Gastrocnemius medialis (tissue), 4 donors: ENCODE results near the gene CXCL17. TPM values are rescaled to one million over a fixed set of nuclear protein-coding genes. Genes with fewer than 3 reads are reported as not detected.
A peak's percentile ranks its signal among the peaks of the same experiment; 100 is the strongest.

Experiments used
- ATAC-seq, 2 donors: fragments of 150-250 bp; one replicate each; pipeline ENCODE4 v1.9.1; 2016
- DNase-seq, 2 donors: peaks; one replicate each; pipeline ENCODE4 v3.0.0-alpha.2; 2019
- H3K27ac ChIP-seq, 4 donors: fragments of 200-600 bp; sonication (generic); 1 replicate in 1 of 4; 2 replicates in 3 of 4; pipeline ENCODE4 v1.5.1; 2016 to 2018; ENCODE audit warnings: mild to moderate bottlenecking in 2 of 4, moderate library complexity in 1 of 4
- H3K27me3 ChIP-seq, 3 donors: fragments of 200-600 bp; sonication (generic) in 2 of 3; 1 replicate in 1 of 3; 2 replicates in 2 of 3; pipeline versions ENCODE4 v1.5.1 to v1.6.0; 2016 to 2019; ENCODE audit warnings: mild to moderate bottlenecking in 1 of 3, moderate library complexity in 1 of 3
- H3K36me3 ChIP-seq, 2 donors: fragments of 200-600 bp; sonication (generic) in 1 of 2; one replicate each; pipeline ENCODE4 v1.5.1; 2017 to 2018
- H3K4me1 ChIP-seq, 2 donors: fragments of 200-600 bp; sonication (generic) in 1 of 2; one replicate each; pipeline ENCODE4 v1.5.1; 2016 to 2017; ENCODE audit warnings: mild to moderate bottlenecking in 2 of 2
- H3K4me3 ChIP-seq, 4 donors: fragments of 200-600 bp; sonication (generic) in 3 of 4; 1 replicate in 1 of 4; 2 replicates in 3 of 4; pipeline ENCODE4 v1.5.1; 2016 to 2019; ENCODE audit warnings: mild to moderate bottlenecking in 2 of 4
- H3K9me3 ChIP-seq, 3 donors: fragments of 200-600 bp; sonication (generic) in 2 of 3; 1 replicate in 1 of 3; 2 replicates in 2 of 3; pipeline ENCODE4 v1.5.1; 2016 to 2019
- POLR2A ChIP-seq, 2 donors: fragments of 450-650 bp; IDR thresholded peaks; one replicate each; pipeline ENCODE4 v1.6.1; 2017; ENCODE audit warnings: antibody characterized with exemption in 2 of 2, mild to moderate bottlenecking in 2 of 2, moderate library complexity in 2 of 2
- in situ Hi-C, 4 donors: fragments of 200-750 bp; cut with MboI; loops; one replicate each; pipeline versions ENCODE4 v1.15.0 to v1.8.0; 2017; ENCODE audit warnings: low sequenced_read_pairs in 4 of 4
- intact Hi-C: fragments of 100-400 bp; cut with DNase I; formaldehyde crosslinking; loops from one replicate; pipeline ENCODE4 v1.15.1; 2023; ENCODE audit warnings: low total_unique reads
- total RNA-seq, 4 donors: library from RNA; depleted of rRNA; stranded (reverse); fragments of >200 nt; gene quantifications; one replicate each; pipeline versions ENCODE4 v1.1.0 to v1.2.3, GENCODE V29; 2016
- TF ChIP-seq, protein P1 (sequence below), 5 experiments: fragments of 450-650 bp in 3 of 5; fragments of 200-600 bp in 2 of 5; sonication (generic) in 2 of 5; IDR thresholded peaks in 4 of 5; conservative IDR thresholded peaks in 1 of 5; 1 replicate in 4 of 5; 2 replicates in 1 of 5; pipeline ENCODE4 v1.5.1; 2016 to 2019; ENCODE audit warnings: antibody characterized with exemption in 5 of 5, mild to moderate bottlenecking in 3 of 5, moderate library complexity in 3 of 5

Gene CXCL17
- total RNA-seq, 4 donors from 2014 or later = not detected

DNA sequence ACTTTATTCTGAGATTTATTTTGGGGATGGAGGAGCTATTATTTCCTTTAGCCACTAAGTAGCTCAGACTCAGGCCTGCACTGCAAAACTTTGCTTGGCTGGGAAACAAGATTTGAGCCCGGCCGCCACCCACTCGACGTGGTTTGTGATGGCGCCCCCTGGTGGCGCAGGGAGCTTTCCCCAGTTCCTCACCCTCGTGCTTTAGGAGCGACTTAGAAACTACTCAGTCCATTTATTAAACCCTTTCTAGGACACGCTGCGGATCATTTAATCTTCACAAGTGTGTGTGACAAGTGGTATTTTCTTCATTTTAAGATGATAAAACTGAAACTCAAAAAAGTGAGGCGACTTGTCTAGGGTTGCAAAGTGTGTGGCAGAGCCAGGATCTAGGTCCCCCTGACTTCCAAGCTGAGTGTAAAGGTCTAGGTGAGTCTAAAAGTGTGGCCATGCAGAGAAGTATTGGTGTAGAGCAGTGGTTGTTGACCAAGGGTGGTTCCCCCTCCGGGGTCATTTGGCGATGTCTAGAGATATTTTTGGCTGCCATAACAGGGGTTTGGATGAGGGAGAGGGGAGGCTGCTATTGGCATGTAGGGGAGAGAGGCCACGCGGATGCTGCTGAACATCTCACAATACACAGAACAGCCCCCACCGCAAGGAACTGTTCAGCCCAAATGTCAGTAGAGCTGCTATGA, 2.2 kb downstream of the CXCL17 start:
- H3K27ac ChIP-seq = no peak overlapping the region
- peak; percentile 58 to 69 for ATAC-seq
- H3K9me3 ChIP-seq = no peaks in the 10 kb centered on the region
- peak; percentile 23 to 39 for DNase-seq
- TF ChIP-seq, protein P1, sequence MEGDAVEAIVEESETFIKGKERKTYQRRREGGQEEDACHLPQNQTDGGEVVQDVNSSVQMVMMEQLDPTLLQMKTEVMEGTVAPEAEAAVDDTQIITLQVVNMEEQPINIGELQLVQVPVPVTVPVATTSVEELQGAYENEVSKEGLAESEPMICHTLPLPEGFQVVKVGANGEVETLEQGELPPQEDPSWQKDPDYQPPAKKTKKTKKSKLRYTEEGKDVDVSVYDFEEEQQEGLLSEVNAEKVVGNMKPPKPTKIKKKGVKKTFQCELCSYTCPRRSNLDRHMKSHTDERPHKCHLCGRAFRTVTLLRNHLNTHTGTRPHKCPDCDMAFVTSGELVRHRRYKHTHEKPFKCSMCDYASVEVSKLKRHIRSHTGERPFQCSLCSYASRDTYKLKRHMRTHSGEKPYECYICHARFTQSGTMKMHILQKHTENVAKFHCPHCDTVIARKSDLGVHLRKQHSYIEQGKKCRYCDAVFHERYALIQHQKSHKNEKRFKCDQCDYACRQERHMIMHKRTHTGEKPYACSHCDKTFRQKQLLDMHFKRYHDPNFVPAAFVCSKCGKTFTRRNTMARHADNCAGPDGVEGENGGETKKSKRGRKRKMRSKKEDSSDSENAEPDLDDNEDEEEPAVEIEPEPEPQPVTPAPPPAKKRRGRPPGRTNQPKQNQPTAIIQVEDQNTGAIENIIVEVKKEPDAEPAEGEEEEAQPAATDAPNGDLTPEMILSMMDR (IDR thresholded peaks at IDR 0.05 in 4 of 5, conservative IDR thresholded peaks at IDR 0.05 in 1 of 5) = peak; percentile 53 to 86 (median 68)
- TF ChIP-seq POLR2A (IDR thresholded peaks at IDR 0.05) = no peak
- intact Hi-C loops = no loop called here
- no peak overlapping the region for H3K4me3 ChIP-seq
- no peaks in the 10 kb centered on the region for H3K27me3 ChIP-seq
- in situ Hi-C loops = no loop called here
- H3K4me1 ChIP-seq = peaks cover 0 to 4% of the 10 kb centered on the region in 2 donors
- no peaks in the 10 kb centered on the region for H3K36me3 ChIP-seq

- TF ChIP-seq, protein P1 (IDR thresholded peaks at IDR 0.05 in 4 of 5, conservative IDR thresholded peaks at IDR 0.05 in 1 of 5) = no peak
- no peak for TF ChIP-seq POLR2A (IDR thresholded peaks at IDR 0.05)
- no peaks in the 10 kb centered on the region for H3K27me3 ChIP-seq
- H3K27ac ChIP-seq = peak overlapping the region in 1 of 4 donors; percentile 7
- in situ Hi-C loops = no loop called here
- peaks cover 2 to 13% of the 10 kb centered on the region in 2 donors for H3K4me1 ChIP-seq
- no peaks in the 10 kb centered on the region for H3K36me3 ChIP-seq
- H3K4me3 ChIP-seq = no peak overlapping the region
- H3K9me3 ChIP-seq = no peaks in the 10 kb centered on the region
- intact Hi-C loops = loop anchor here (10.0 kb wide), 1 partner anchor 301 kb away; the partner anchor contains the start of gene POU2F2
- DNase-seq (no peak), ATAC-seq (no peak)
Observed at GRCh38 chr19:42436006-42436405, 6.7 kb downstream of the CXCL17 start.

DNA sequence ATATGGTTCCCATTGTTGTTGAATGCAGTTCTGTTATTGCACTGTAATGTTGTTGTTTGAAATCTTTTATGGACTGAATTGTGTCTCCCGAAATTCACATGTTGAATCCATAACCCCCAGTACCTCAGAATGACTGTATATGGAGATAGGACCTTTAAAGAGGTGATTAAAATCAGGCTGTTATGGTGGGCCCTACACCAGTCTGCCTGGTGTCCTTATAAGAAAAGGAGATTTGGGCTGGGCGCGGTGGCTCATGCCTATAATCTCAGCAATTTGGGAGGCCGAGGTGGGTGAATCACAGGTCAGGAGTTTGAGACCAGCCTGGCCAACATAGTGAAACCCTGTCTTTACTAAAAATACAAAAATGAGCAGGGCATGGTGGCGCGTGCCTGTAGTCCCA, 7.4 kb downstream of the CXCL17 start:
- ATAC-seq = no peak
- H3K27ac ChIP-seq = peak overlapping the region in 1 of 4 donors; percentile 51
- H3K36me3 ChIP-seq = no peaks in the 10 kb centered on the region
- no peaks in the 10 kb centered on the region for H3K9me3 ChIP-seq
- intact Hi-C loops = loop anchor here (10.0 kb wide), 1 partner anchor 301 kb away; the partner anchor contains the start of gene POU2F2
- no peak for TF ChIP-seq POLR2A (IDR thresholded peaks at IDR 0.05)
- H3K4me3 ChIP-seq = no peak overlapping the region
- no peak for DNase-seq
- H3K4me1 ChIP-seq = peaks cover 2 to 10% of the 10 kb centered on the region in 2 donors
- no peaks in the 10 kb centered on the region for H3K27me3 ChIP-seq
- in situ Hi-C loops = no loop called here

DNA sequence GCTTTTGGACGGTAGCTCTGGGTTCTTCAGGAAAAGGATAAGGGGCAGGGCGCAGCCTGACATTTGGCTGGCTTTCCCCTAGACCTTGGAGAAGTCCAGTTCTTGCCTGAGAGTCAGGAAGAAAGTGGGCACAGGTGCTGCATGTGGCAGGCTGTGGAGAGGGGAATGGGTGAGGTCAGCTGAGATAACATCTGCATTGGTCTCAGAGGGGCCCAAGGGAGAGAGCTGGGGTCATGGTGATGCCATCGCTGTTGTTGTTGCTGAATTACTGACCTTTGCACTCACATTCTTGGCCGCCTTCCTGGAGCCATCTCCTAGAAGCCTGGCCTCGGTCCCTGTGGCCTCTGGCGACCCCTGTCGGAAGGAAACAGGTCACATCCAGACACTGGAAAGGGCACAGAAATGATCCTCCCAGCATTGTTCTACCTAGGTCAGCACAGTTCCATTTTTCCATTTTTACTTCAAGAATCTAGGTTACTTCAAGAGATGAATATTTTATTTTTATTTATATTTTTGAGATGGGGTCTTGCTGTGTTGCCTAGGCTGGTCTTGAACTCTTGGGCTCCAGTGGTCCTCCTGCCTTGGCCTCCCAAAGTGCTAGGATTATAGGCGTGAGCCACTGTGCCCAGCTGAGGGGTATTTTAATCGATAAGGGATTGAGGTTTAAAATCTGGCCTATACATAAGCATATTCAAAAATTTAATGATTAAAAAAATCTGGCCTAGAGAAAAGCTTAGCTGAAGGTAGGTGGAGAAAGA, 9.1 kb downstream of the CXCL17 start:
- DNase-seq (peak; percentile 48 to 67), ATAC-seq (peak; percentile 78 to 85)
- in situ Hi-C loops (no loop called here), intact Hi-C loops (loop anchor here (5.0 to 10.0 kb wide), 2 partner anchors 46 to 299 kb away; partner anchors contain the start of gene POU2F2)
- Histone ChIP-seq H3K9me3 (no peaks in the 10 kb centered on the region), H3K27ac (peak overlapping the region; percentile 37 to 65 (median 57)), H3K4me1 (peaks cover 2 to 8% of the 10 kb centered on the region in 2 donors), H3K4me3 (no peak overlapping the region), H3K36me3 (no peaks in the 10 kb centered on the region), H3K27me3 (no peaks in the 10 kb centered on the region)
- TF ChIP-seq, protein P1 (IDR thresholded peaks at IDR 0.05 in 4 of 5, conservative IDR thresholded peaks at IDR 0.05 in 1 of 5) = peak; percentile 28 to 64 (median 55)
- TF ChIP-seq POLR2A (IDR thresholded peaks at IDR 0.05) = no peak

GRCh38 chr19:42431486-42431885, 11.3 kb downstream of the CXCL17 start:
- no peaks in the 10 kb centered on the region for H3K36me3 ChIP-seq
- H3K27me3 ChIP-seq = no peaks in the 10 kb centered on the region
- H3K4me1 ChIP-seq = peaks cover 2 to 8% of the 10 kb centered on the region in 2 donors
- no peak overlapping the region for H3K4me3 ChIP-seq
- no peak for DNase-seq
- intact Hi-C loops (loop anchor here (5.0 to 10.0 kb wide), 2 partner anchors 44 to 297 kb away; partner anchors contain the start of gene POU2F2), in situ Hi-C loops (no loop called here)
- TF ChIP-seq POLR2A (IDR thresholded peaks at IDR 0.05) = no peak
- TF ChIP-seq, protein P1 (IDR thresholded peaks at IDR 0.05 in 4 of 5, conservative IDR thresholded peaks at IDR 0.05 in 1 of 5) = no peak
- H3K27ac ChIP-seq = no peak overlapping the region
- H3K9me3 ChIP-seq = no peaks in the 10 kb centered on the region
- ATAC-seq = no peak
